ENCODE data around the gene TPK1.
"Not testable (repeated sequence)": the region's sequence is repeated elsewhere in the genome, so short reads cannot be mapped to it uniquely, and the experiment has no call there.

TPK1 gene

DNA sequence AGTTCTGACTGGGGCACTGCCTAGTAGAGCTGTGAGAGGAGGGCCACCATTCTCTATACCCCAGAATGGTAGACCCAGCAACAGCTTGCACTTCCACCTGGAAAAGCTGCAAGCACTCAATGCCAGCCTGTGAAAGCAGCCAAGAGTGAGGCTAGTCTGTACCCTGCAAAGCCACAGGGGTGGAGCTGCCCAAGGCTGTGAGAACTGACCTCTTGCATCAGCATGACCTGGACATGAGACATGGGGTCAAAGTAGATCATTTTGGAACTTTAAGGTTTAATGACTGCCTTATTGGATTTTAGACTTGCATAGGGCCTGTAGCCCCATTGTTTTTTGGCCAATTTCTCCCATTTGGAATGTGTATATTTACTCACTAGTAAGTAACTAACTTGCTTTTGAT, 206.3 kb downstream of the TPK1 start:
- DNase-seq (ENCODE audit: low read depth), result no peak

DNA sequence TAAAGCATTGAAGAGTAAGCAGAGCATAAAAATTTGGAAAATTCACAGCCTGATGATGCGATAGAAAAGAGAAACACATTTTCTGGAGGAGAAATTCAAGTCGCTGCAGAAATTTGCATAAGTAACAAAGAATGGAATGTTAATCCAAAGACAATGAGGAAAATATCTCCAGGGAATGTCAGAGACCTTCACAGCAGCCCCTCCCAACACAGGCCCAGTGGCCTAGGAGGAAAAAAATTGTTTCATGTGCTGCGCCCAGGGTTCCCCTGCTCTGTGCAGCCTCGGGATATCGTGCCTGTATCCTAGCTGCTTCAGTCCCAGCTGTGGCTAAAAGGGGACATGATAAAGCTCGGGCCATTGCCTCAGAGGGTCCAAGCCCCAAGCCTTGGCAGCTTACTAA, 206.8 kb downstream of the TPK1 start:
- no peak for DNase-seq (ENCODE audit: low read depth)

DNA sequence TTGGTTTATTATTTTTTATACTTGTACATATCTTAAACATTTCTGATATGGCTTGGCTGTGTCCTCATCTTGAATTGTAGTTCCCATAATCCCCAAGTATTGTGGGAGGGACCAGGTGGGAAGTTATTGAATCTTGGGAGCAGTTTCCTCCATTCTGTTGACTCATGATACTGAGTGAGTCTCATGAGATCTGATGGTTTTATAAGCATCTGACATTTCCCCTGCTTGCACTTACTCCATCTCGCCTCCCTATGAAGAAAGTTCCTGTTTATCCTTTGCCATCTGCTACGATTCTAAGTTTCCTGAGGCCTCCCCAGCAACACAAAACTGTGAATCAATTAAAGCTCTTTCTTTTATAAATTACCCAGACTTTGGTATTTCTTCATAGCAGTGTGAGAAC, 207.7 kb downstream of the TPK1 start:
- DNase-seq (ENCODE audit: low read depth), result no peak

DNA sequence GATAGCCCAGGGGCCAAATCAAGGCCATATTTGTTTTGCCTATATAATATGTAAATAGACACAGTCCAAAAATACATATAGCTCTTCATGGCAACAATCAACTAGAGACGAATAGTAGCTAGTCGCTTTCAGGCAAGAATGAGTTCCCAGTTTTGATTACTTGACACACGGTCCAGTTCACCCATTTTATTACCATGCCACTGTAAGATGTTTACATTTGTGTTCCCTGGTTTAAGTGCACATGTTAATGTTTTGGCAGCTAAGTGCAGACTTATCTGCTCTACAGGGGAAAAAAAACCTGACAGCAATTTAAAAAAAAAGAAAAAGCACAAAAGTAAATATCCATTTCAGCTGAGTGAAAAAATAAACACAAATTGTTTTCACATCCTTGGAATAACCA, 213.1 kb downstream of the TPK1 start:
- no peak for DNase-seq (ENCODE audit: low read depth)

DNA sequence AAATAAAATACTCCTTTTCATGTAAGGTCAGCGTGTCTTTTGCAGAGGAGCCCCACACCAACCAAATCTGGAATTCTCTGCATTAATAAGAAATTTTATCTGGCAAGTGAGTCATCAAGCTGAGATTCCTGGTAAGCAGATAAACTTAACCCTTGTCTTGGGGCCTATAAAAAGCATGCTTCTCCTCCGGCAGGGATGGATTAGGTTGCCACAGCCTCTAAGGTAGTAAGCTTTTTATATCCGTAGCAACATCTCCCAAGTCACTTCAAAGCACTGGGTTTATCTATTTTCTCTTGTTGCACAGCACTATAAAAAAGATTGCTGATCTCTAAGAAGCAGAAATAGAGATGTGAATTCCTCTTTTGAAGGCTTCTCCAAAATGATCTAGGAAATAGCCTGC, 229.6 kb downstream of the TPK1 start:
- DNase-seq (ENCODE audit: low read depth), result no peak

DNA sequence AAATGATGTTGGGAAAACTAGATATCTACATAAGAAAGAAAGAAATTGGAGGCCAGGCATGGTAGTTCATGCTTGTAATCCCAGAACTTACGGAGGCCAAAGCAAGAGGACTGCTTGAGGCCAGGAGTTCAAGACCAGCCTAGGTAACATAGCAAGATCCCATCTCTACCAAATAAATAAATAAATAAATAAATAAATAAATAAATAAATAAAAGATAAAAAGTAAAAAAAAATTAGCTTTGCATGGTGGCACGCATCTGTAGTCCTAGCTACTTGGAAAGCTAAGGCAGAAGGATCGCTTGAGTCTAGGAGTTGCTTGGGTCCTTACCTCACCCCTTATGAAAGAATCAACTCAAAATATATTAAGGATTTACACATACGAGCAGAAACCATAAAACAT, 238.9 kb downstream of the TPK1 start:
- DNase-seq (ENCODE audit: low read depth), result no peak

DNA sequence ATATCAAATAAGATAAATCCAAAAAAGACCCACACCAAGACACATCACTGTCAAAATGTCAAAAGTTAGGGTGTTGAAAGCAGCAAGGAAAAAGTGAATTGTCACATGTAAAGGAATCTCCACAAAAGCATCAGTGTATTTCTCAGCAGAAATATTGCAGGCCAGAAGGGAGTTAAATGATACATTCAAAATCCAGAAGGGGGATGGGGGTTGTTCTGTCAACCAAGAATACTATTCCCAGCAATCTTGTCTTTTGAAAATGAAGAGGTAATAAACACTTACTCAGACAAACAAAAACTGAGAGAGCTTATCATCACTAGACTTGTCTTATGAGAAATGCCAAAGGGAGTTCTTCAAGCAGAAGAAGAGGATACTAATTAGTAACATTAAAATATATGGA, 241.3 kb downstream of the TPK1 start:
- no peak for DNase-seq (ENCODE audit: low read depth)

DNA sequence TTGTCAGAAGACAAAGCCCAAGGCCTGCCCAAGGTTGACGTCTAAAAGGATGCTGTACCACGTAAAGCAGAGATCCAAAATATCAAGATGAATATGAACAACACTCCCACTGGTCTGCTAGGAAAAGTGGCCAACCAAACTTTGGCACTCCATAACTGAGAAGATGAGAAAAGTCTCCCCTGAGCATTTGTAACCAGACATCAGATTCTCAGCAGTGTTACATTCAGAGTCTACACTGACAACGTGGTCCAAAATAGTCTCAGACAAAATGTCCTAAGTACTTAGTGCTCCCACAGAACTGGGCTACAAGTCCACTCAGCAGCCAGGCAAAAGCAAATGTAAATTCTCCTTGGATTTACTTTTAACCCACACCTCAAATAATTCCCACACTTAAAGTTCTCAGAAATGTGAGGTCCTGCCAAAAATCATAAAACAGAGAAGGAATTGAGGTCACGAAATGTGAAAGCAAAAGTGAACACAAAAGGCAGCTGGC, 247.2 kb downstream of the TPK1 start:
- DNase-seq (ENCODE audit: low read depth), result no peak

DNA sequence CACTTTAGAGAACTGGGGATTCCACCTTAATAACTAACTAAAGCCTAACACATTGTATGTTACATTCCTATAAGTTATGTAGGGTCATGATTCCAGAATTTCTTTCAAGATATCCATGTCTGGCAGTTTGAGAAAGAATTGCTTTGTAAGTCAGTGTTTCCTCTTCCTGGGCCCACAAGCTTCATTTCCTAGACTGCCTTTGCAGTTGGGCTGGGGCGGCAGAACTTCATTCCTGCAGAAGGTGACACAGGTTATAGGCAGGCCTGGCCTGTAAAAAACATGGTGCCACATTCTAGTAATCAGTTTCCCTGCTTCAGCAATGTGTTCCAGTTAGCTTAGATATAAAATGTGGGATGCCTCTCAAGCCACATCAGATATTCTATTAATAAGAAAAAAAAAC, 248.2 kb downstream of the TPK1 start:
- DNase-seq (ENCODE audit: low read depth), result no peak

DNA sequence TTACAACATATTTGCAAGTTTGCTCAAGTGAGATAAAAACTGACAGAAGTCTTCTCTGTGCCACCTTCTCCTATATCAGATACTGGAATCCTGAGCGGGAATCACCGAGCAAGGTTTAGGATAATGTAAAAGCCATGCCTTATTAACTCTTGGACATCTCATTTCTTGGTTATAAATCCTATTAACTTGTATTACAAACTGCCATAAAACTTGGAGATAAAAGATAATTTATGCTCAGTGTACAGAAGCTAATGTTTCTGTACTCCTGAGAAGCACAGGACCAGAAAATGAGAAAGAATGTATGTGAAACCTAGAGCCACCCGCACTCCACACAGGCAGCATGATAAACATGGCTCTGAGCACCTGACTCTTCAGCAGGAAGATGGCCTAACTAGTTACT, 251.1 kb downstream of the TPK1 start:
- no peak for DNase-seq (ENCODE audit: low read depth)

DNA sequence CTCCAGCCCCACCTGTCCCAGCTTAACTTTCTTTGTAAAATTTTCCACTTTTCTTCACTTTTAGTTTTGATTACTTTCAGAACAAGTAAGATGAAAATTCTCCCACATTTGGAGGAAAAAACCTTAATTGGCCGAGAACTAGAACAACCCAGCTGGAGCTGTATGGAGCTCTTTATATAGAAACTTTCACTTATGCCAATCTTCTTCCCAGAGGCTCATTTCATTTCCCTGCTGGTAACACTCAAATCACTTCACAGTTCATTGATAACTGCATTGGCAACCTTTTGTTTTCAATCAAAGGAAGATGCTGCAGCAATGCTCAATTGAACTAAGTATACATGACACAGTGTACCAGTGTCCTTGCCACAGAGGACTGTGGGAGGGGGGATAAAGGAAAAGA, 256.2 kb downstream of the TPK1 start:
- DNase-seq (ENCODE audit: low read depth), result no peak

DNA sequence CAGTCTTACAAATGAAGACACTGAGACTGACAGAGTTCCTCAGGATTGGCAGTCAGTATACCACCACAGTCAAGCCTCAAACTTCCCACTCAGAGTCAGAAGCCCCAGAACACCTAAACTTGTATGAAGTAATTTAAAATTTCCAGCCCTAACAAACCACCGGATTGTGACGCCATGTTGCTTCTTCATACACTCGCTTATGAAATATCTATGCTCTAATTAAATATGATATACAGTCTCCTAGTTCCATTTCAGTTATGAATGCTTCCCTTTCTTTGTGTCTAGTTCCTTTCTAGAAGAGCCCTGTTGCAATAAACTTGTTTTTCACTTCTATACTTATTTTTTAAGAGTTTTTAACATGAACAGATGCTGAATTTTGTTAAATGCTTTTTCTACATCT, 260.4 kb downstream of the TPK1 start:
- DNase-seq (ENCODE audit: low read depth), result no peak

DNA sequence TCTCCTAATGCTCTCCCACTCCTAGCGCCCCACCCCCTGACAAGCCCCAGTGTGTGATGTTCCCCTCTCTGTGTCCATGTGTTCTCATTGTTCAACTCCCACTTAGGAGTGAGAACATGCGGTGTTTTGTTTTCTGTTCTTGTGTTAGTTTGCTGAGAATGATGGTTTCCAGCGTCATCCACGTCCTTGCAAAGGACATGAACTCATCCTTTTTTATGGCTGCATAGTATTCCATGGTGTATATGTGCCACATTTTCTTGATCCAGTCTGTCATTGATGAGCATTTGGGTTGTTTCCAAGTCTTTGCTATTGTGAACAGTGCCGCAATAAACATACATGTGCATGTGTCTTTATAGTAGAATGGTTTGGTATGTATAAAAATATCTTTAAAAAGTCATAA, 261.1 kb downstream of the TPK1 start:
- DNase-seq (ENCODE audit: low read depth), result not testable (repeated sequence)

DNA sequence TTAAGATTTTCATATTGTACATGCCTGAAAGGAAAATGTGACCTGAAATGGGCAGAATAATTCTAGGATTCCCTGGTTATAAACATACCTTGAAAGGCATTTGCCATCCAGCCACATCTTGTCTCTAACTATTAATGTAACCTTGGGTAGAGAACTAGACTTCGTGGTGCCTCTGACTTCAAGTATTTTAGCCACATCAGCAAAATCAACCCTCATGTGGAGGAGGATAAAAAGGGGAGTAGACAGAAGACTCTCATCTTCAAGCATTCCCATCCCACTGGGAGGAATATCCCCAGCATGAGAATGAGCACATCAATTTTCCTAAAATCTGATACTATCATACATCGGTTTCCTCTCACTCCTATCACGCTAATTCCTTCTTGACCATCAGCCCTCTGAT, 267.6 kb downstream of the TPK1 start:
- DNase-seq (ENCODE audit: low read depth), result no peak

DNA sequence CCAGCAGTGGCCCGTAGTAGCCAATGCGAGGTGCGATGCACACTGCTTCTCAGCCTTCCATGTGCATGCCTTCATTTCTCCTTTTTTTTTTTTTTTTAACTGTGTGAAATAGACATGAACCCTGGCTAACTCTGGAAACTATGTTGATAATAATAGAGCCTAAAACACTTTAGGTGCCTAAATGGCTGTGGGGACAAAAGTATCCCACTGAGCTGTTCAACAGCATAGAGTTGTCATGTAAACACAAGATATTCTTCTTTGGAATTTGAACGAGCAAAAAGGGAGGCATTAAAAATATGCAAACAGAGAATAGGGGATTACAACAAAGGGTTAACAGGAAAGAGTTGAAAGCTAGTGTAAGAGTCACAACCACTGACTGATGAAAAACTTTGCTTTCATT, 270.3 kb downstream of the TPK1 start:
- no peak for DNase-seq (ENCODE audit: low read depth)

DNA sequence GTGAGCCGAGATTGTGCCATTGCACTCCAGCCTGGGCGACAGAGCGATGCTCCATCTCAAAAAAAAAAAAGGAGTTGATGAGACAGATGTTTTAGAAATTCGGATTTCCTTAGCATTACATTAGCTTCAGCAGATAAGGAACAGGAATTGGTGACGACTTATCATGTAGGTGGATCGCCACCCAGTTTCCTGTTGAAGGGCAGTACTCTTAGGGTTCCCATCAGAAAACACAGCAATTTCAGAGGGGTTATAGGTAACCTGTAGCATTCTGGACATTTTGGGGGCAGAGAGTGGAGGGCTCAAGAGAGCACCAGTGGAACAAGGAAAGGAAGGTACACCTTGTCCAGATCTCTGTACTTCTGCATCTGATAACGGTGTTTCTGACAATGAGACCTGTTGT, 286.0 kb downstream of the TPK1 start:
- no peak for DNase-seq (ENCODE audit: low read depth)

DNA sequence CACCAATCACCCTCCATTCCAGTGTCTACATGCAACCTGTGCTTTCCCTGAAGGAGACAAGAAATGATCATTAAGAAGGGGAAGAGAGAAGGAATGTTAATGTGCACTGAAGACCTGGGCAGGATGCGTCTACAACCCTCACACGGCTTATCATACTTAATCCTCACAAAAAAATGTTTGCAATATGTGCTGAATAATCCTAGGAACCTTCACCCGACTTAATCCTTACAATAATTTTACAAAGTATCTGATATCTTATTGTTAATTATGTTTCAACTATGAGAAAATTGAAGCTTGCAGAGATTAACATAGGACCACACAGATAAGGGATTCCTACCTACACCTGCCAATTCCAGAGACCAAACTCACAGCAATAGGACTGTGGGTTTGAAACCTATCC, 287.3 kb downstream of the TPK1 start:
- DNase-seq (ENCODE audit: low read depth), result no peak

DNA sequence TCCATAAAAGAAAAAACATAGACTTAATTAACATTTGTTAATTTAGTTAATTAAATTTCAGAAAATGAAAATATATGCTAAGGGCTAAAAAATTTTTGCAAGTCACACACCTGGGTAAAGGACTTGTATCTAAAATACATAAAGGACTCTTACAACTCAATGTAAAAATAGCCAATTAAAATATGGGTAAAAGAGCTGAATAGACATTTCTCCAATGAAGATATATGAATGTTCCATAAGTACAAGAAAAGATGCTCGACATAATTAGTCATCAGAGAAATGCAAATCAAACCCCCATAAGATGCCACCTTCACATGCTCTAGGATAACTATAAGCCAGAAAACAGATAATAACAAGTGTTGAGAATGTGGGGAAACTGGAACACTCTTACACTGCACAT, 288.0 kb downstream of the TPK1 start:
- DNase-seq (ENCODE audit: low read depth), result no peak

DNA sequence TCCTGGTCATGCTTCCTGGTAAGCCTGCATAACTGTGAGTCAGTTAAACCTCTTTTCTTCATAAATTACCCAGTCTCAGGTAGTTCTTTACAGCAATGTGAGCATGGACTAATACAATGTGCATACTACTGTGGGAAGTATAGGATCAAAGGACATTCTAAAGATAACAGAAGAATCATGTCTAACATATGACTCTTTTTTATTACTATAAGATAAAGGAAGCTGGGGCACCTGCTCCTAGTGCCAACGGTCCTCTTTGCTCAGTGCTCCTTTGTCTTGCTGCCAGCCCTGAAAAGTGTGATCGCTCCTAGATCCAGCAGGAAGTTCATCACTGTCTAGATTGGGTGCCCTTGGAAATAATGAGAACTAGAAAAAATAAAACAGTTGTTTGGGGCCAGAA, 289.1 kb downstream of the TPK1 start:
- no peak for DNase-seq (ENCODE audit: low read depth)

DNA sequence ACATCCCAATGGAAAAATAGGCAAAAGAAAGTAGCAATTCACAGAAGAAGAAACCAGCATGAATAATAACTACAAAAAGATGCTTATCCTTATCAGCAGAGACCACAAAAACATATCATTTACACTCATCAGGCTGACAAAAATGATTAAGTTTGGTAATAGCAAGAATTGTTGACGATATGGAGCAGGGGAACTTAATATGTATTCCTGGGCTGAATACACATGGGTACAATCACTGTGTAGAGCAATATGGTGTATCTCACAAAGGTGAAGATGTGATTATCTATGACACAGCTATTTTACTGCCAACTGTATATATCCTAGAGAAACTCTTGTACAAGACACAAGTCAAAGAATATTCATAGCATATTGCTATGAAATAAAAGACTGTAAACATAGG, 290.5 kb downstream of the TPK1 start:
- no peak for DNase-seq (ENCODE audit: low read depth)

DNA sequence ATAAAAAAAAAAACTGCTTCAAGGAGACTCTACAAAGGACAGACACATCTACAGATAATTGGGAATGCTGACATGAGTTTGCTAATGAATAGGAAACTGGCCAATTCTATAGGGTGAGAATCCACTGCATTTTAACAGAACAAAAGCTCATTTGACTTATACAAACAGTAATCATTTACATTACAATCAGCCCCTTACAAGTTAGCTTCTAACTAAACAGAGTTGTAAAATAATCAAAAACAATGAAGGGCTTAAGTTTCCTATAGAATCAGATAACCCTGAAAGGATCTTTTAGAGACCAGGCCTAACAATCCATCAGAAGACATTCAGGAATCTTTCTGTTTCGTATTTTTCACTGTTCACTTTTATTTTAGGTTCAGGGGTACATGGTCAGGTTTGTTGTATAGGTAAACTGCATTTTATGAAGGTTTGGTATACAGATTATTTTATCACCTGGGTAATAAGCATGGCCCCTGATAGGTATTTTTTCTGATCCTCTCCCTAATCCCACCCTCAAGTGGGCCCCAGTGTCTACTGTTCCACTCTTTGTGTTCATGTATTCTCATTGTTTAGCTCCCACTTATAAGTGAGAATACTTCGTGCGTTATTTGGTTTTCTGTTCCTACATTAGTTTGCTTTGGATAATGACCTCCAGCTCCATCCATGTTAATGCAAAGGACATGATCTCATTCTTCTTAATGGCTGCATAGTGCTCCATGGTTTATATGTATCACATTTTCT, 301.0 kb downstream of the TPK1 start:
- DNase-seq (ENCODE audit: low read depth), result no peak

DNA sequence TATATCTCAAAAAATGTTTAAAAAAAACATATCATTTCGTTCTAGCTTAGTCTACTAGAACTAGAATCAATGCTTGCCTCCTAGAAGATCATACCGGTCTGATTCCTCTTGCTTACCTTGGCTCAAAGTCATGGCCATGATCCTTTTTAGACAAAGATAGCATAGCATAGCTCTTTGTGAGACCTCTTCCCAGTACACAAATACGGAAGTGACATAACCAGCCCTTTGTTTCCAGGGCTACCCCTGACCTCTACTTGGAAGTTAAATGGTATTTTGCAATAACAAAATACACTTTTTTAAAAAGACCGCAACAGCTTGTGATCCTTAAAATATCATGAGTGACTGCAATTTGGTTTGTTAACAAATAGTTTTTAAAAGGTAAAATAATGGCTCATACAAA, 301.7 kb downstream of the TPK1 start:
- no peak for DNase-seq (ENCODE audit: low read depth)

DNA sequence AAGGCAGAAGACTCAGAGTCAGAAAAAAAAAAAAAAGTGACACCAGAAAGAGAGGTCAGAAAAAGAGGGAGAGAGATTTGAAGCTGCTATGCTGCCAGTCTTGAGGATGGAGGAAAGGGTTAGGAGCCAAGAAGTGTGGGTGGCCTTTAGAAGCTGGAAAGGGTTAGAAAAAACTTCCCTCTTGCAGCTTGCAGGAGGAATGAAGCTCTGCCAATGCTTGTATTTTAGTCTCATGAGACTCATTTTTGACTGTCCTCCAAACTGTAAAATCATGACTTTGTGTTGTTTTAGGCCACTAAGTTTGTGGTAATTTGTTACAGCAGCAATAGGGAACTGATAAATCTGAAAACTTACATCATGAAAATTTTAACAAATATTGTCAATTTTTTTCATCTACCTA, 304.7 kb downstream of the TPK1 start:
- DNase-seq (ENCODE audit: low read depth), result no peak

DNA sequence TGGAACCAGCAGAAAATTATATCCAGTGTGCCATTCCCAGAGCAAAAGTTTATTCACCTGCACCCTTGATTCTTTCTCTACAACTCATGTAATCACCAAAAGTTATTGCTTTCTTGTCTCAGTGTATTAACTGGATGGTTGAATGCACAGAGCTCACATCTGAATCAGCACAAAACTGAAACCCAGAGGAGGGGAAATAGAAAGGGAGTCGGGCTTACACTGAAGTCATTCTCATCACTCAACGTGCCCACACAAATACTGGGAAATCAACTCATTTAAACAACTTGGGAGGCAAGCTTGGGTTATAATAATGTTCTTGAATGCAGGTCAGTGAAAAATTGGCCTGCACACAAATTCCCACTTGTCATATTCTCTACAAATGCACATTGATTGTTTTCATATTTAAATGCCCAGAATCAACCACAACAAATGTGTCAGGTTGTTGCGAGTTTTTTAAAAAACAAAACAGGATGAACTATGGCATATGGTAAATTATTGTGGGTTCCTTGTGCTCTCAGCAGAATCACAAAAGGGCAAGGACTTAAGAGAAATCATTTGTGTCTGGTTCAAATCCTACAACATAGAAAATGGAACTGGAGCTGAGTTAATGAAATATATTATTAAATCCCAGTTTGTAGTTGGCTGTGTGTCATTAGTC, 306.5 kb downstream of the TPK1 start:
- DNase-seq (ENCODE audit: low read depth), result no peak
